H9 (cell line): ENCODE results near the gene CCM2. TPM values are rescaled to one million over a fixed set of nuclear protein-coding genes. Genes with fewer than 3 reads are reported as not detected.

Source experiments
- DNase-seq: peaks from one replicate; pipeline ENCODE4 v3.0.0-alpha.2; 2017
- H2AFZ ChIP-seq: one replicate; pipeline ENCODE4 v1.6.1; 2013; ENCODE audit warnings: mild to moderate bottlenecking, low read length, control low read depth, moderate library complexity
- H2AK5ac ChIP-seq: 2 replicates; pipeline ENCODE4 v1.6.1; 2013; ENCODE audit warnings: low read length, control low read depth, mixed read lengths; ENCODE audit not compliant: insufficient read length
- H2BK120ac ChIP-seq: one replicate; pipeline ENCODE4 v1.6.1; 2013; ENCODE audit warnings: low read depth, mild to moderate bottlenecking, low read length, control low read depth, inconsistent platforms; ENCODE audit not compliant: poor library complexity, severe bottlenecking
- H2BK12ac ChIP-seq: 2 replicates; pipeline ENCODE4 v1.6.1; 2013; ENCODE audit warnings: low read length, control low read depth, mixed read lengths, low read depth; ENCODE audit not compliant: insufficient read length
- H2BK15ac ChIP-seq: 2 replicates; pipeline ENCODE4 v1.6.1; 2013; ENCODE audit warnings: low read depth, low read length, control low read depth
- H2BK20ac ChIP-seq: one replicate; pipeline ENCODE4 v1.6.1; 2013; ENCODE audit warnings: low read depth, mild to moderate bottlenecking, low read length, control low read depth, inconsistent platforms; ENCODE audit not compliant: poor library complexity, severe bottlenecking
- H2BK5ac ChIP-seq: 2 replicates; pipeline ENCODE4 v1.6.1; 2013; ENCODE audit warnings: low read length, control low read depth, mixed read lengths; ENCODE audit not compliant: insufficient read length
- H3K14ac ChIP-seq: 2 replicates; pipeline ENCODE4 v1.6.1; 2013; ENCODE audit warnings: low read length, control low read depth; ENCODE audit not compliant: insufficient read depth
- H3K18ac ChIP-seq: 2 replicates; pipeline ENCODE4 v1.6.1; 2013; ENCODE audit warnings: low read depth, mild to moderate bottlenecking, mixed read lengths, low read length, control low read depth; ENCODE audit not compliant: insufficient read length
- H3K23ac ChIP-seq: 2 replicates; pipeline ENCODE4 v1.6.1; 2013; ENCODE audit warnings: low read length, control low read depth, mixed read lengths, low read depth; ENCODE audit not compliant: insufficient read length
- H3K23me2 ChIP-seq: 2 replicates; pipeline ENCODE4 v1.6.1; 2013; ENCODE audit warnings: low read depth, mild to moderate bottlenecking, mixed read lengths, low read length, control low read depth; ENCODE audit not compliant: insufficient read length, poor library complexity, severe bottlenecking
- H3K27ac ChIP-seq: 2 replicates; pipeline ENCODE4 v1.5.1; 2013; ENCODE audit warnings: low read length, control low read depth, mixed read lengths, low read depth; ENCODE audit not compliant: insufficient read length
- H3K27me3 ChIP-seq: 2 replicates; pipeline ENCODE4 v1.6.1; 2013; ENCODE audit warnings: low read length, control low read depth, inconsistent platforms; ENCODE audit not compliant: insufficient read depth
- H3K4ac ChIP-seq: 2 replicates; pipeline ENCODE4 v1.6.1; 2013; ENCODE audit warnings: low read depth, mild to moderate bottlenecking, control low read depth, inconsistent platforms, low read length, moderate library complexity
- H3K4me1 ChIP-seq: 2 replicates; pipeline ENCODE4 v1.6.1; 2013; ENCODE audit warnings: low read length, control low read depth, inconsistent platforms; ENCODE audit not compliant: insufficient read depth
- H3K4me2 ChIP-seq: 2 replicates; pipeline ENCODE4 v1.6.1; 2013; ENCODE audit warnings: low read length, control low read depth, mixed read lengths; ENCODE audit not compliant: insufficient read length, insufficient read depth
- H3K56ac ChIP-seq: 2 replicates; pipeline ENCODE4 v1.6.1; 2013; ENCODE audit warnings: low read depth, mild to moderate bottlenecking, mixed read lengths, low read length, control low read depth; ENCODE audit not compliant: insufficient read length
- H3K79me1 ChIP-seq: 2 replicates; pipeline ENCODE4 v1.6.1; 2013; ENCODE audit warnings: low read depth, mild to moderate bottlenecking, moderate library complexity, low read length, control low read depth, inconsistent platforms; ENCODE audit not compliant: insufficient read depth, poor library complexity, severe bottlenecking
- H3K79me2 ChIP-seq: 2 replicates; pipeline ENCODE4 v1.6.1; 2013; ENCODE audit warnings: low read length, control low read depth, inconsistent platforms; ENCODE audit not compliant: insufficient read depth
- H3K9ac ChIP-seq: 2 replicates; pipeline ENCODE4 v1.6.1; 2013; ENCODE audit warnings: low read length, control low read depth, mixed read lengths; ENCODE audit not compliant: insufficient read length; ENCODE audit errors: extremely low read depth
- H3K9me3 ChIP-seq: one replicate; pipeline ENCODE4 v1.6.1; 2013; ENCODE audit warnings: low read depth, low read length, inconsistent platforms; ENCODE audit not compliant: control insufficient read depth
- H3T11ph ChIP-seq: one replicate; pipeline ENCODE4 v1.6.1; 2013; ENCODE audit warnings: mild to moderate bottlenecking, low read length, control low read depth, inconsistent platforms
- H4K20me1 ChIP-seq: one replicate; pipeline ENCODE4 v1.6.1; 2013; ENCODE audit not compliant: control insufficient read depth, insufficient read length, insufficient read depth
- H4K5ac ChIP-seq: 2 replicates; pipeline ENCODE4 v1.6.1; 2013; ENCODE audit warnings: low read depth, mild to moderate bottlenecking, mixed read lengths, low read length, control low read depth; ENCODE audit not compliant: insufficient read length
- H4K8ac ChIP-seq: replicated peaks from 2 replicates; pipeline ENCODE4 v1.6.1; 2013; ENCODE audit warnings: low read length, control low read depth, mixed read lengths, low read depth; ENCODE audit not compliant: insufficient read length
- H4K91ac ChIP-seq: 2 replicates; pipeline ENCODE4 v1.6.1; 2013; ENCODE audit warnings: low read depth, mild to moderate bottlenecking, moderate library complexity, mixed read lengths, low read length, control low read depth; ENCODE audit not compliant: insufficient read length
- H3K27ac Mint-ChIP-seq, 3 experiments: 2 replicates in 2 of 3; 3 replicates in 1 of 3; pipeline ENCODE4 v1.8.0; 2020 to 2021; ENCODE audit warnings: mixed read lengths in 3 of 3, mild to moderate bottlenecking in 1 of 3, moderate library complexity in 1 of 3
- H3K27me3 Mint-ChIP-seq: 2 replicates; pipeline ENCODE4 v1.8.0; 2021; ENCODE audit warnings: low read depth, mild to moderate bottlenecking, moderate library complexity, mixed read lengths
- H3K36me3 Mint-ChIP-seq, 3 experiments: 2 replicates in 2 of 3; 3 replicates in 1 of 3; pipeline ENCODE4 v1.8.0; 2020 to 2021; ENCODE audit warnings: low read depth in 3 of 3, mixed read lengths in 3 of 3; ENCODE audit not compliant: insufficient read depth in 1 of 3
- H3K4me1 Mint-ChIP-seq, 2 experiments: 2 replicates each; pipeline ENCODE4 v1.8.0; 2020; ENCODE audit warnings: mixed read lengths in 2 of 2
- H3K4me3 Mint-ChIP-seq, 2 experiments: 2 replicates in 1 of 2; 3 replicates in 1 of 2; pipeline ENCODE4 v1.8.0; 2020 to 2021; ENCODE audit warnings: mild to moderate bottlenecking in 2 of 2, mixed read lengths in 2 of 2, moderate library complexity in 1 of 2
- H3K9me3 Mint-ChIP-seq, 2 experiments: 2 replicates in 1 of 2; 3 replicates in 1 of 2; pipeline ENCODE4 v1.8.0; 2020; ENCODE audit warnings: mild to moderate bottlenecking in 2 of 2, mixed read lengths in 2 of 2, moderate library complexity in 1 of 2
- WGBS: extraction: QIAGEN DNeasy Blood & Tissue Kit; methylation state at CpG from one replicate; pipeline ENCODE4 v1.1.7; 2013; ENCODE audit warnings: missing lambda C conversion rate, low lambda C conversion rate, mixed read lengths; ENCODE audit not compliant: insufficient read length; ENCODE audit errors: extremely low coverage; 5-methylcytosine and 5-hydroxymethylcytosine counted together
- total RNA-seq: library from RNA; stranded (reverse); gene quantifications from 2 replicates; pipeline ENCODE4 v1.2.1, GENCODE V29; 2021
- TF ChIP-seq, protein P1 (sequence below): fragments of 200-600 bp; sonication (generic); conservative IDR thresholded peaks from 3 replicates; pipeline ENCODE4 v1.8.0; 2021; ENCODE audit warnings: antibody characterized with exemption, mild to moderate bottlenecking

Gene CCM2
- total RNA-seq, 1 experiment from 2014 or later = 30.4 TPM

DNA sequence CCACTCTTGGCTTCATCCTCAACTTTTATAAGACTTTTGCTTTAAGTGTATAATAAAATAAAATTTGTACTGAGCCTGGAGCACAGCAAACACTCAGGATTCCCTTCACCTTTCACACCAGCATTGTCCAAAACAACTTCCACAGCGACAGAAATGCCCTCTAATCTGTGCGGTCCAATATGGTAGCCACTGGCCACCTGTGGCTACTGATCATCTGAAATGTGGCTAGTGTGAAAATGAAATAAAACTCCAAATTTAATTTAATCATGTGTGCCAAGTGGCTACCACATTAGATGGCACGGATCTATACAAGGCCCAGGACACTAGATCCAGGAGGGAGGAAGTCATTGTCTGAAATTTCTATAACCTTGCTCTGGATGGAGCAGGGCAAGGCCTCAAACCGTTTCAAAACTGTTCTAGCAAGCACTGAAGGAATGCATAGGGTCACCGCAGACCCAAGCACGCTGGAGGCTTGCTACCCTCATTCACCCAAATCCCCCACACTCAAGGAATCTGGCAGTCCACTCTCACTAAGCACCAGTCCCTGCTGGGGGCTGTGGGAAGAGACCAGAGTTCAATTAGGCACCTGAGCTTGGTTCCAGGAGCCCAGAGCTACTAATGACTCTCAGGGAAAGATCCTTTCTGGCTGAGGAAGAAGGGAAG lies 14.8 kb upstream of the CCM2 start:
- no peak overlapping the region for H2BK12ac ChIP-seq
- H4K8ac ChIP-seq = no peak overlapping the region
- Mint-ChIP-seq H3K36me3 (peaks cover 36 to 61% (median 40%) of the 10 kb centered on the region in 3 experiments), H3K4me1 (peaks cover 27 to 33% of the 10 kb centered on the region in 2 experiments), H3K27me3 (no peaks in the 10 kb centered on the region; the same call in 1 of the 2 replicates), H3K4me3 (peak overlapping the region; percentile 96 to 99), H3K9me3 (no peaks in the 10 kb centered on the region; a peak in 1 of 5 replicates), H3K27ac (peak overlapping the region; percentile 99 to 100 (median 100); a peak in 6 of 7 replicates)
- H3K18ac ChIP-seq = no peak overlapping the region
- no peaks in the 10 kb centered on the region for H3K4me1 ChIP-seq
- no peak overlapping the region for H3K23ac ChIP-seq
- H2BK5ac ChIP-seq = no peak overlapping the region
- peaks cover 13% of the 10 kb centered on the region; the same call in 1 of the 2 replicates for H3K79me2 ChIP-seq
- H3K4ac ChIP-seq = no peak overlapping the region
- H3K4me2 ChIP-seq = peak overlapping the region; percentile 92
- H4K20me1 ChIP-seq = no peaks in the 10 kb centered on the region
- no peak for DNase-seq
- H4K91ac ChIP-seq = no peak overlapping the region
- H2BK15ac ChIP-seq = no peak overlapping the region
- no CpG with 5 or more reads among the region's 6 CpGs for WGBS
- H2BK20ac ChIP-seq = no peak overlapping the region
- H3K9ac ChIP-seq = peak overlapping the region; percentile 99
- H3K27me3 ChIP-seq = no peaks in the 10 kb centered on the region
- no peaks in the 10 kb centered on the region for H3K9me3 ChIP-seq
- H3K23me2 ChIP-seq = peaks cover 3% of the 10 kb centered on the region
- no peak overlapping the region for H2AK5ac ChIP-seq
- H3K79me1 ChIP-seq = peaks cover 4% of the 10 kb centered on the region
- no peak overlapping the region for H3K27ac ChIP-seq
- TF ChIP-seq, protein P1, sequence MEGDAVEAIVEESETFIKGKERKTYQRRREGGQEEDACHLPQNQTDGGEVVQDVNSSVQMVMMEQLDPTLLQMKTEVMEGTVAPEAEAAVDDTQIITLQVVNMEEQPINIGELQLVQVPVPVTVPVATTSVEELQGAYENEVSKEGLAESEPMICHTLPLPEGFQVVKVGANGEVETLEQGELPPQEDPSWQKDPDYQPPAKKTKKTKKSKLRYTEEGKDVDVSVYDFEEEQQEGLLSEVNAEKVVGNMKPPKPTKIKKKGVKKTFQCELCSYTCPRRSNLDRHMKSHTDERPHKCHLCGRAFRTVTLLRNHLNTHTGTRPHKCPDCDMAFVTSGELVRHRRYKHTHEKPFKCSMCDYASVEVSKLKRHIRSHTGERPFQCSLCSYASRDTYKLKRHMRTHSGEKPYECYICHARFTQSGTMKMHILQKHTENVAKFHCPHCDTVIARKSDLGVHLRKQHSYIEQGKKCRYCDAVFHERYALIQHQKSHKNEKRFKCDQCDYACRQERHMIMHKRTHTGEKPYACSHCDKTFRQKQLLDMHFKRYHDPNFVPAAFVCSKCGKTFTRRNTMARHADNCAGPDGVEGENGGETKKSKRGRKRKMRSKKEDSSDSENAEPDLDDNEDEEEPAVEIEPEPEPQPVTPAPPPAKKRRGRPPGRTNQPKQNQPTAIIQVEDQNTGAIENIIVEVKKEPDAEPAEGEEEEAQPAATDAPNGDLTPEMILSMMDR = no peak
- H3K14ac ChIP-seq = no peak overlapping the region
- H2BK120ac ChIP-seq = no peak overlapping the region
- H3K56ac ChIP-seq = no peak overlapping the region
- H4K5ac ChIP-seq = peak overlapping the region; percentile 22
- no peak overlapping the region for H3T11ph ChIP-seq
- no peak overlapping the region for H2AFZ ChIP-seq
